ENCODE results near the gene AGAP2. TPM values are rescaled to one million over a fixed set of nuclear protein-coding genes. Genes with fewer than 3 reads are reported as not detected.

The AGAP2 gene
- total and polyA plus RNA-seq, 8 donors: 0.24 to 3.0 (median 0.79) TPM

DNA sequence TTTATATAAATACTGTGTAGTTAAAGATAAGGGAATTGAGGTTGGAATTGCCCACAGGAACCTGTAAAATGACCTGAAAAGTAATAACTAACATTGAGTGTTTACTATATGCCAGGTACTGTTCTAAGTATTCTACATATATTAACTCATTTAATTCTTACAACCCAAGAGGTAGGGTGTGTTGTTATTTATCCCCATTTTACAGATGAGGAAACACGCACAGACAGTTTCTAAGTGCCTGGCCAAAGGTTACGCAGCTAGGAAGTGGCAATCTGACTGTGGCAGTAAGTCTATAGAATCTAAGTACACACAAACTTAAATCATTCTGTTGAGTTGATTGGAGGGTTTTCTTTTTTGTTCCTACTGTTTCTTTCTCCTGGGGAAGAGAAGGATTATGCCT, 5.2 kb upstream of the AGAP2 start:
- peaks cover 0 to 8% (median 0%) of the 10 kb centered on the region in 3 donors for H3K4me1 ChIP-seq
- H3K27me3 ChIP-seq: no peaks in the 10 kb centered on the region
- no peak for TF ChIP-seq CTCF (IDR thresholded peaks at IDR 0.05)
- no peak for ATAC-seq
- DNase-seq: no peak
- H3K27ac ChIP-seq: no peak overlapping the region
- WGBS, 2 donors: 77 to 82% methylated on average over 2 of the region's 2 CpGs
- intact Hi-C loops (cut with DNase I): no loop called here
- no peak for FAIRE-seq
- H3K36me3 ChIP-seq: peaks cover 0 to 15% (median 7%) of the 10 kb centered on the region in 3 donors
- H3K4me3 ChIP-seq: no peak overlapping the region
- no peaks in the 10 kb centered on the region for H3K9me3 ChIP-seq

DNA sequence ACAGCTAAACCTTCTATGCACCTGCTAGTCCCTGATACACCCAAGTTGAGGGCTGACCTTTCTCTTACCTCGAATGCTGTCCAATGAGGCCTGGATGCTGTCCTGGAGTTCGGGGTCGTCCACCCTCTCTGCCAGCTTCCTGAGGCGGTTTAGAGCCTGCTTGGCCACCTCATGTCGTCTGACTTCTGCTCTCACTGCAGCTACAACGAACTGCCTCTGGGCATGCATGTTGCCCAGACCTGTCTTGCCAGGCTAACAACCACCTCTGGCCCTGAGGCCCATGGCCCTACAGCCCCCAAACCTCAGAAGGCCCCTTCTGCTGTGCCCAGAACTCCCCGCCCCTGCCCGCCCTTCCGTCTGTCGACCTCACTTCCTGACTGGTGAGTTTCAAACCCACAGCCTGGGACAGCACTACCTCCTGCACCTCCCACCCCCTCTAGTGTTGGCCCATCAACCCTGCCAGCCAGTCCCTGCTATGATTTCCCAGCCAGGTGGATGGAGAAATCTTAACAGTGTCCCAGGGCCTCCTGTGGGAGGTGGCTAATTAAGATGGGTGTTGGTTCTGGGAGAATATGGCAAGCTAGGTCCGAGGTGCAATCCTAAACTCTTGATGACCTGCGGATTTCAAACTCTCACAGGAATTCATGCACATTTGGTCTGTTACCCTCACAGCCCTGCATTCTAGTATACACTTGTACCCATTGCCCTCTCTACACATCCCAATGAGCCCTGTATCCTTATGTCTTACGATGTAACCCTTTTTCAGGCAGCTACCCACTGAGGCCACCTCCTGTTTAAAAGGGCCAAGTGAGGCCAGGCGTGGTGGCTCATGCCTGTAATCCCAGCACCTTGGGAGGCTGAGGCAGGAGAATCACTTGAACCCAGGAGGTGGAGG, 3.5 kb upstream of the AGAP2 start:
- DNase-seq: no peak
- WGBS, 2 donors: 47 to 54% methylated on average over 14 of the region's 14 CpGs
- no peak for TF ChIP-seq CTCF (IDR thresholded peaks at IDR 0.05)
- no peak overlapping the region for H3K4me3 ChIP-seq
- H3K36me3 ChIP-seq: no peaks in the 10 kb centered on the region
- no peak for FAIRE-seq
- intact Hi-C loops (cut with DNase I): no loop called here
- no peak for ATAC-seq
- H3K9me3 ChIP-seq: no peaks in the 10 kb centered on the region
- peaks cover 9 to 15% (median 11%) of the 10 kb centered on the region in 3 donors for H3K4me1 ChIP-seq
- peaks cover 0 to under 1% (median 0%) of the 10 kb centered on the region in 4 donors for H3K27me3 ChIP-seq
- H3K27ac ChIP-seq: no peak overlapping the region

DNA sequence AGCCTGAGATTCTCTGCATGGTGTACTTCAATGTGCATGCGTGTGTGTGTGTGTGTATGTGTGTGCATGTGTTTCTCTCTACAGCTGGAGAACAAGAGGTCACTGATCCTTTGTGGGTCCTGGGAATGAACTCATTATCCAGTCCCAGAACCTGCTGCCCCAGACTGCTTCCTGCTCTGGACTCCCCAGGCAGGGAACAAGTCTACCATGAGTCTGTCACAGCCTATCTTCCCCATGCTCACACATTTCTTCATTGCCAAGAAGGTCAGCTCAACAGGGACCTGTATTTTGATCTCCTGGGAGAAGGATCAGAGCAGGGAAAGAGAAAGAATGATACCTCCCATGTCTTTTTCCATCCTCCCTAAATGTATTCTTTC, 2.9 kb upstream of the AGAP2 start:
- no peak overlapping the region for H3K4me3 ChIP-seq
- H3K36me3 ChIP-seq: no peaks in the 10 kb centered on the region
- H3K27me3 ChIP-seq: peaks cover 0 to 8% (median 0%) of the 10 kb centered on the region in 4 donors
- intact Hi-C loops (cut with DNase I): no loop called here
- 69 to 79% methylated on average over 1 of the region's 1 CpG for WGBS, 2 donors
- FAIRE-seq (no peak), DNase-seq (no peak), ATAC-seq (no peak)
- H3K9me3 ChIP-seq: no peaks in the 10 kb centered on the region
- no peak overlapping the region for H3K27ac ChIP-seq
- H3K4me1 ChIP-seq: peaks cover 9 to 18% (median 15%) of the 10 kb centered on the region in 3 donors
- TF ChIP-seq CTCF (IDR thresholded peaks at IDR 0.05): no peak

DNA sequence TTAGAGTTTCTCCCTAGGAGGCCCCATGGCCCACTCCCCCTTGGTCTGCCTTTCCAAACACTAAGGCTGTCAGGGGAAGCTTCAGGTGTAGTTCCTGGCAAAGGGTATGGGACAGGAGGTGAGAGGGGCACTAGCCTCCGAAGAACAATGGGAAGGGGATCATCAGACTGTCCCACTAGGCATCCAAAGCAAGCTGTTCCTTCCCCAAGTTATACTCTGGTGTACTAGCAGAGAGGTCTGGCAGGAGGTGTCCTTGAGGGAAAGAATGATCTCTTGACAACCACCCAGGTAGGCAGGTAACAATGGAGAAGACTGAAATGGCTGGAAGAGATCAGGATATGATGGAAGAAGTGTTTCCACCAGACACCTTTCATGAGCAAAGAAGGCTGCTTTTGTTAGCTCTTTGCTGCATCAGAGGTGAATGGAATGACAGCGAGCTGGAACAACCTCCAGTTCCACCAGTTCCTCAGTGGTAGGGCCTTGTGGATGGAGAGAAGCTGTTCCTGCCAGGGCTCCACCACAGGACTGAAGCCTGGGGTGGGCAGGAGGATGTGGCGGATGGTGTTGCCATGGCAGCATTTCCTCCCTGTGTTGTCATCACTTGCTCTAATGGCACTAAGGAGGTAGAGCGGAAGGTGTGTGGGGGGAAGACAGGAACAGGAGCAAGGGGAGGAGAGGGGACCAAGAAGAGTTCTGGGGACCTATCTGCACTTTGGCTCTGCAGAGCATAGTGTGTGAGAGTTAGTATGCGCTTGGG, 2.3 kb upstream of the AGAP2 start:
- ATAC-seq: no peak
- Histone ChIP-seq H3K27ac (no peak overlapping the region), H3K4me3 (no peak overlapping the region)

More for the DNA sequence above, 2.3 kb upstream of the AGAP2 start:
- intact Hi-C loops (cut with DNase I): no loop called here
- Histone ChIP-seq H3K9me3 (no peaks in the 10 kb centered on the region), H3K36me3 (no peaks in the 10 kb centered on the region), H3K27me3 (peaks cover 0 to 8% (median 0%) of the 10 kb centered on the region in 4 donors), H3K4me1 (peaks cover 9 to 17% (median 15%) of the 10 kb centered on the region in 3 donors)
- TF ChIP-seq CTCF (IDR thresholded peaks at IDR 0.05): no peak
- WGBS, 2 donors: 72 to 79% methylated on average over 5 of the region's 5 CpGs
- DNase-seq: no peak
- FAIRE-seq: no peak
